K562 treated with DMSO at 1 percent for 12 hours (cell line): Measurements from ENCODE around the gene ONECUT1. TPM values are rescaled to one million over a fixed set of nuclear protein-coding genes. Genes with fewer than 3 reads are reported as not detected.

ENCODE experiments used
- total RNA-seq: library from RNA; unstranded; fragments of 300-600 nt; gene quantifications from 2 replicates; pipeline ENCODE4 v1.2.3, GENCODE V29; 2022; ENCODE audit not compliant: insufficient read depth

The ONECUT1 gene
- not detected in 2 replicates for total RNA-seq

GRCh38 chr15:52790169-52790708, at the start of gene ONECUT1:
TSS of gene ONECUT1 (minus strand) at chr15:52790336. CDS start at chr15:52789884, 452 bp downstream.

Other genes with a start within 250 kb of the ONECUT1 start
- gene ARPP19, start 221.3 kb downstream of the ONECUT1 start, total RNA-seq = 14.0 and 38.7 TPM in 2 replicates
- gene ATOSA, start 110.9 kb downstream of the ONECUT1 start, total RNA-seq = 3.0 and 10.9 TPM in 2 replicates